GM12865 (cell line): ENCODE measurements around the gene FRK.
"Not testable (repeated sequence)": the region's sequence is repeated elsewhere in the genome, so short reads cannot be mapped to it uniquely, and the experiment has no call there.

Experiments
- DNase-seq: peaks from one replicate; pipeline ENCODE4 v3.0.0; 2010; ENCODE audit warnings: low read depth
- H3K4me3 ChIP-seq: 2 replicates; pipeline ENCODE4 v1.5.1; 2011; ENCODE audit warnings: mild to moderate bottlenecking, low read depth, low read length, control low read depth
- TF ChIP-seq, protein P1 (sequence below): IDR thresholded peaks from 2 replicates; pipeline ENCODE4 v1.5.1; 2011; ENCODE audit warnings: low read length, control low read depth, low read depth, inconsistent platforms; ENCODE audit not compliant: insufficient read depth; ENCODE audit errors: missing control alignments

FRK gene

DNA sequence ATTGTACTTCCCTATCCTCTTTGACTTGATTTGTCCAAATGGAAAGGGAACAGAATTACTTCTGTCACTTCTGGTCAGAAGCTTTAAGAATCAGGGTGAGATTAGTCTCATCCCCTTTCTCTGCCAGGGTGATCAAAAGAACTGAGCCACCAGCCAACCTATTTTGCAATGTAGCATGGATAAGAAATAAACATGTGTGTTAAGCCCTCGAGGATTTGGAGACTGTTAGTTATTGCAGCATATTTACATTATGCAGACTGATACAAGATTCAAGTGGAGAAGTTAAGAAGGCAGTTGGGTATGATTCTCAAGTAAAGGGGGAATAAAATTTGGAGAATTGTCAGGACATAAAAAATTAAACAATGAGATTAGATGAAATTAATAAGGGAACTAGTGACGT lies 106.0 kb downstream of the FRK start:
- TF ChIP-seq, protein P1, sequence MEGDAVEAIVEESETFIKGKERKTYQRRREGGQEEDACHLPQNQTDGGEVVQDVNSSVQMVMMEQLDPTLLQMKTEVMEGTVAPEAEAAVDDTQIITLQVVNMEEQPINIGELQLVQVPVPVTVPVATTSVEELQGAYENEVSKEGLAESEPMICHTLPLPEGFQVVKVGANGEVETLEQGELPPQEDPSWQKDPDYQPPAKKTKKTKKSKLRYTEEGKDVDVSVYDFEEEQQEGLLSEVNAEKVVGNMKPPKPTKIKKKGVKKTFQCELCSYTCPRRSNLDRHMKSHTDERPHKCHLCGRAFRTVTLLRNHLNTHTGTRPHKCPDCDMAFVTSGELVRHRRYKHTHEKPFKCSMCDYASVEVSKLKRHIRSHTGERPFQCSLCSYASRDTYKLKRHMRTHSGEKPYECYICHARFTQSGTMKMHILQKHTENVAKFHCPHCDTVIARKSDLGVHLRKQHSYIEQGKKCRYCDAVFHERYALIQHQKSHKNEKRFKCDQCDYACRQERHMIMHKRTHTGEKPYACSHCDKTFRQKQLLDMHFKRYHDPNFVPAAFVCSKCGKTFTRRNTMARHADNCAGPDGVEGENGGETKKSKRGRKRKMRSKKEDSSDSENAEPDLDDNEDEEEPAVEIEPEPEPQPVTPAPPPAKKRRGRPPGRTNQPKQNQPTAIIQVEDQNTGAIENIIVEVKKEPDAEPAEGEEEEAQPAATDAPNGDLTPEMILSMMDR: no peak
- DNase-seq: no peak
- no peak overlapping the region for H3K4me3 ChIP-seq

- H3K4me3 ChIP-seq: no peak overlapping the region
- TF ChIP-seq, protein P1: no peak
Measured at GRCh38 chr6:115948751-115949150, 111.9 kb downstream of the FRK start.

DNA sequence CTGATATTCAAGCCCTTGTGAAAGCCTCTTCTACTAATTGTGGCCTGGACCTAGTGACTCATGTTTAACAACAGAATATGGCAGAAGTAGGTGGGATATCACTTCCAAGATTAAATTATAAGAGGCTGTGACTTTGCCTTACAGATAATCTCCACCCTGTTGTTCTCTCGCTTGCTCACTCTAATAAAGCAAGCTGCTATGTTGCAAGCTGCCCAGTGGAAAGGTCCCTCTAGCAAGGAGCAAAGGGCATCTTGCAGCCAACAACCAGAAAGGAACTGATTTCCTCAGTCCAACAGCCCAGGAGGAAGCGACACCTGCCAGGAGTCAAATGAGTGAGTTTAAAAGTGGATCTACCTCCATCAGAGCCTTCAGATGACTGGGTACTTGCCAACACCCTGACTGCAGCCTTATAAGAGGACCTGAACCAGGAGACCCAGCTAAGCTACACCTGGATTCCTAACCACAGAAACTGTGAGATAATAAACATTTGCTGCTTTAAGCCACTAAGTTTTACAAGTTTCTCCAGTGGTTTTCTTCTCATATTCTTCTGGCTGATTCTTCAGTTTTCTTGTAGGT lies 112.6 kb downstream of the FRK start:
- TF ChIP-seq, protein P1: no peak
- no peak for DNase-seq
- no peak overlapping the region for H3K4me3 ChIP-seq

More at GRCh38 chr6:115948751-115949150, 111.9 kb downstream of the FRK start:
- DNase-seq: no peak

DNA sequence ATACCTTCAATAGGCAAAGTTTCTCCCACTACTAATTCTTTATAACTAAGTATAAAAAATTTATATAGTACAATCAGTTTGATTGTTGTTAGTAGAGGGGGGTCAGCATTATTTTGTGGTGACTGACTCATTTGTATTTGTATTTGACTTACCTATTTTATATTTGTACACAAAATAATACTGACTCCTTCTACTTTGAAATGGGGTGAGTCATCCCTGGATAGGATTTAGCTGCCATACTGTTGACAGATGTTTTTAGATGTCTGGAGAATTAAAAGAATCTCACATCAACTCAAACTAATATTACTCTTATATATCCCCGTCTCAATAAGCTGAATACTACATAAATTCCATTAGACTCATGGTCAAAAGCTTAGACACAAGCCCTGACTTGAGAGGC lies 114.9 kb downstream of the FRK start:
- H3K4me3 ChIP-seq: no peak overlapping the region
- TF ChIP-seq, protein P1: no peak
- DNase-seq: no peak

GRCh38 chr6:115945306-115945705 lies 115.4 kb downstream of the FRK start:
- H3K4me3 ChIP-seq: no peak overlapping the region
- TF ChIP-seq, protein P1: no peak
- DNase-seq: no peak

- H3K4me3 ChIP-seq, DNase-seq: not testable (repeated sequence)
Measured at GRCh38 chr6:115944829-115945228, 115.9 kb downstream of the FRK start.

DNA sequence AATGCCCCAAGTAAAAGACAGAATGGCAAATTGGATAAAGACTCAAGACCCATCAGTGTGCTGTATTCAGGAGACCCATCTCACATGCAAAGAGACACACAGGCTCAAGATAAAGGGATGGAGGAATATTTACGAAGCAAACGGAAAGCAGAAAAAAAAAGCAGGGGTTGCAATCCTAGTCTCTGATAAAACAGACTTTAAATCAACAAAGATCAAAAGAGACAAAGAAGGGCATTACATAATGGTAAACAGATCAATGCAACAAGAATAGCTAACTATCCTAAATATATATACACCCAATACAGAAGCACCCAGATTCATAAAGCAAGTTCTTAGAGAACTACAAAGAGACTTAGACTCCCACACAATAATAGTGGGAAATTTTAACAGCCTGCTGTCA lies 123.2 kb downstream of the FRK start:
- not testable (repeated sequence) for DNase-seq, H3K4me3 ChIP-seq

- TF ChIP-seq, protein P1: no peak
- H3K4me3 ChIP-seq: no peak overlapping the region
- no peak for DNase-seq
Measured at GRCh38 chr6:115935361-115935760, 125.3 kb downstream of the FRK start.
